ENCODE measurements around the gene EVL.

EVL gene

GRCh38 chr14:100078997-100079725 lies 13.9 kb downstream of the EVL start:
- no peak for TF ChIP-seq CTCF (IDR thresholded peaks at IDR 0.05; ENCODE audit: low read depth, low read length)
- H3K4me3 ChIP-seq (ENCODE audit: low read depth, low read length): no peak overlapping the region

GRCh38 chr14:100079726-100080005 lies 14.4 kb downstream of the EVL start:
- no peak for TF ChIP-seq CTCF (IDR thresholded peaks at IDR 0.05; ENCODE audit: low read depth, low read length)
- no peak overlapping the region for H3K4me3 ChIP-seq (ENCODE audit: low read depth, low read length)

- TF ChIP-seq CTCF (IDR thresholded peaks at IDR 0.05; ENCODE audit: low read depth, low read length): no peak
- no peak overlapping the region for H3K4me3 ChIP-seq (ENCODE audit: low read depth, low read length)
These were observed 15.0 kb downstream of the EVL start for GRCh38 chr14:100080206-100080605.

- H3K4me3 ChIP-seq (ENCODE audit: low read depth, low read length): no peak overlapping the region
- no peak for TF ChIP-seq CTCF (IDR thresholded peaks at IDR 0.05; ENCODE audit: low read depth, low read length)
These were observed 16.9 kb downstream of the EVL start for GRCh38 chr14:100081997-100082625.

GRCh38 chr14:100082723-100083122 lies 17.5 kb downstream of the EVL start:
- no peak for TF ChIP-seq CTCF (IDR thresholded peaks at IDR 0.05; ENCODE audit: low read depth, low read length)
- no peak overlapping the region for H3K4me3 ChIP-seq (ENCODE audit: low read depth, low read length)

GRCh38 chr14:100083706-100084105 lies 18.5 kb downstream of the EVL start:
- H3K4me3 ChIP-seq (ENCODE audit: low read depth, low read length): no peak overlapping the region
- no peak for TF ChIP-seq CTCF (IDR thresholded peaks at IDR 0.05; ENCODE audit: low read depth, low read length)

- H3K4me3 ChIP-seq (ENCODE audit: low read depth, low read length): no peak overlapping the region
- no peak for TF ChIP-seq CTCF (IDR thresholded peaks at IDR 0.05; ENCODE audit: low read depth, low read length)
These were observed 19.4 kb downstream of the EVL start for GRCh38 chr14:100084591-100084990.
